H1 (cell line): Measurements from ENCODE around the gene AGTR1. TPM values are rescaled to one million over a fixed set of nuclear protein-coding genes. Genes with fewer than 3 reads are reported as not detected.

ENCODE experiments used
- NANOG ChIP-seq: IDR thresholded peaks from 2 replicates; pipeline ENCODE4 v1.6.1; 2011; ENCODE audit warnings: low read length, low read depth, mild to moderate bottlenecking, inconsistent platforms; ENCODE audit not compliant: insufficient read depth, poor library complexity, severe bottlenecking
- TAF7 ChIP-seq: optimal IDR thresholded peaks from 2 replicates; pipeline ENCODE3; 2011; ENCODE audit warnings: low read depth, mild to moderate bottlenecking, inconsistent platforms, low read length, moderate library complexity, borderline replicate concordance
- polyA plus RNA-seq, 7 experiments: library from polyadenylated mRNA; depleted of rRNA in 3 of 7; stranded (reverse) in 5 of 7; unstranded in 2 of 7; fragments of >200 nt in 5 of 7; fragments of 200-250 nt in 2 of 7; gene quantifications; 1 replicate in 5 of 7; 2 replicates in 1 of 7; 4 replicates in 1 of 7; pipeline versions ENCODE4 v1.2.1 to v1.2.3, GENCODE V29; 2011 to 2013; ENCODE audit warnings: missing spikeins in 2 of 7, mixed read lengths in 2 of 7
- total RNA-seq: library from RNA; stranded (reverse); fragmentation: NEBNext Ultra II Directional; extraction: Animal tissue kit (Norgen Biotek cat#: 25700); gene quantifications from 2 replicates; pipeline ENCODE4 v1.2.1, GENCODE V29; 2021
- TF ChIP-seq, protein P1 (sequence below): IDR thresholded peaks from 2 replicates; pipeline ENCODE4 v1.6.1; 2012; ENCODE audit warnings: inconsistent platforms

The AGTR1 gene
- total and polyA plus RNA-seq, 2 of the 8 experiments (the other 6 are each of a cell fraction or from before 2014, with no cell fraction given): 0.03 TPM; not detected in 1

GRCh38 chr3:148697306-148698189 lies at the start of gene AGTR1 (continued):
- TF ChIP-seq, protein P1, sequence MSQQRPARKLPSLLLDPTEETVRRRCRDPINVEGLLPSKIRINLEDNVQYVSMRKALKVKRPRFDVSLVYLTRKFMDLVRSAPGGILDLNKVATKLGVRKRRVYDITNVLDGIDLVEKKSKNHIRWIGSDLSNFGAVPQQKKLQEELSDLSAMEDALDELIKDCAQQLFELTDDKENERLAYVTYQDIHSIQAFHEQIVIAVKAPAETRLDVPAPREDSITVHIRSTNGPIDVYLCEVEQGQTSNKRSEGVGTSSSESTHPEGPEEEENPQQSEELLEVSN: no peak
- TF ChIP-seq NANOG (no peak), TAF7 (no peak)
